NOMO-1 treated with dmso at 0.1 percent for 144 hours (cell line): ENCODE measurements around the gene SRRD.
A peak's percentile ranks its signal among the peaks of the same experiment; 100 is the strongest.
"Not testable (repeated sequence)": the region's sequence is repeated elsewhere in the genome, so short reads cannot be mapped to it uniquely, and the experiment has no call there.

Experiments used
- DNase-seq: peaks from one replicate; lab custom pipeline; 2025; ENCODE audit not compliant: unreplicated experiment; lab: John Stamatoyannopoulos, UW

The SRRD gene, protein sequence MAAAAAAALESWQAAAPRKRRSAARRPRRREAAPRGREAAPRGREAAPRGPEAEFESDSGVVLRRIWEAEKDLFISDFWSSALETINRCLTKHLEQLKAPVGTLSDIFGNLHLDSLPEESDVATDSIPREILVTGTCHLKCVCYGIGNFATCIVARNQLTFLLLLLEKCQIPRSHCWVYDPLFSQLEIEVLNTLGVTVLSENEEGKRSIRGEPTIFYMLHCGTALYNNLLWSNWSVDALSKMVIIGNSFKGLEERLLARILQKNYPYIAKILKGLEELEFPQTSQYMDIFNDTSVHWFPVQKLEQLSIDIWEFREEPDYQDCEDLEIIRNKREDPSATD

DNA sequence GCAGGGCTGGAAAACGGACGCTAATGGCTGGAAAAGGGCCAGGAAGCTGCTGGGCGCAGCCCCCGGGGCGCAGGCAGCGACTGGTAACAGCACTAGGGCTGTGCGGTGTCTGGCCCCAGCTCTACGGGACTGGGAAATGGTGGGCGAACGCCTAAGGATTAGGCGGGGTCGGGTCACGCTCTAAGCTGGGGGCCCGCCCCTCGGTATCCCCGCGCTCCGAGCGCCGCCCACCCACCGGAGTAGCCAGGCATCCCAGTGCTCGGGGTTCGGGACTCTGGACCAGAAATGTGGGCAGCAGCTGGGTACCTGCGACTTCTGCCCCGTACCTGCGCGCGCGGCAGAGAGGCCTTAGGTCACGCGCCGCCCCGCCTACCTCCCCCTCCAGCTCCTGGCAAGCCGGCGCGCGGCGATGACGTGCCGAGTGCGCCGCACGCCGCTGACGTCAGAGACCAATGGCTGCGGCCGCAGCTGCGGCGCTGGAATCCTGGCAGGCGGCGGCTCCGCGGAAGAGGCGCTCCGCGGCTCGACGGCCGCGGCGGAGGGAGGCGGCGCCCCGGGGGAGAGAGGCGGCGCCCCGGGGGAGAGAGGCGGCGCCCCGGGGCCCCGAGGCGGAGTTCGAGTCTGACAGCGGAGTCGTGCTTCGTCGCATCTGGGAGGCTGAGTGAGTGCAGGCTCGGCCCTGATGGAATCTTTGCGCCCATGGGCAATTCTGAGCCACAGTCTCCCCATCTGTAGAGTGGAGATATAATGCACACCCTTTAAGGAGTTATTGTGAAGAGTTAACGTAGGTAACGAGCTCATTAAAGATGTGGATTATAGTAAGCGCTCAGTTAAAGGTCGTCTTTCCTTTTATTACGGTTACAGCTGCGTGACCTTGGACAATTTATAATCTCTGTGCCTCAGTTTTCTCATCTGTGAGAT, at the start of gene SRRD, which contains the start of gene HPS4:
Gene SRRD, plus strand, starts transcription at position 439 of the 921 bp plus-strand sequence. Its CDS starts 14 bp downstream, at position 453.
Gene HPS4, minus strand, starts transcription at position 345 of the 921 bp plus-strand sequence. CDS start 2,021 bp downstream, outside the sequence.
- DNase-seq, result peak; percentile 71

DNA sequence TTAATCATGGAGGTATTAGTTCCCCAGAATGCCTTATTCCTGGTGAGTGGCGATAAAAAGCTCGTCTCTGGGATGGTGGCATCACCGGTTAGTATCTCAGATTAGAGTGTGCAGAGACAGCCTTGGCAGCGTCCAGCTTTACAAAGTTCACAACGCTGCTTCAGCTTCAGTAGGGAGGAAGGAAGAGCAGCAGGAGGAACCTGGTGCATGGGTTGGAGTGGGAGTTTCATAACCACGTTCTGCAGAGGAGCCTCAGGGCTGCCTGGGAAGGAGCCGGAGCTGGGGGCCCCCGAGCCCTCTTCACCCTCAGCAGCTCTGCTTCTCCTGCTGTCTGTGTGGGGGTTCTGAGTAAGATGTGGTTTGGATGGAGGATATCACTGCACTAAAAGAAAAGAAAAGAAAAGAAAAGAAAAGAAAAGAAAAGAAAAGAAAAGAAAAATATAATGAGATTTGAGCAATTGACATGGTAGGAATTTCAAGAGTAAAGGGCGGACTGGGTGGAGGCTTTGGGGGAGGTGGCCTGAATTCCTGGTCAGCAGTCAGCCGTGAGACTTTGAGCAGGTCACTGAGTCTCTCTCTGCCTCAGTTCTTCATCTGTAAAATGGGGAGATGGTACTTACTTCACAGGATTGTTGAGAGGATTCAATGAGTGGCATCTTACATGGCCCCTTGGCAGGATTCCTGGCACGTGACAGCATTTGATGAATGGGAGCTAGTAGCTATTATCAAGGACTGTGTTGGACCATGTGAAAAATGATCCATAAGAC, 48.2 kb upstream of the SRRD start:
- DNase-seq, result peak; percentile 43

DNA sequence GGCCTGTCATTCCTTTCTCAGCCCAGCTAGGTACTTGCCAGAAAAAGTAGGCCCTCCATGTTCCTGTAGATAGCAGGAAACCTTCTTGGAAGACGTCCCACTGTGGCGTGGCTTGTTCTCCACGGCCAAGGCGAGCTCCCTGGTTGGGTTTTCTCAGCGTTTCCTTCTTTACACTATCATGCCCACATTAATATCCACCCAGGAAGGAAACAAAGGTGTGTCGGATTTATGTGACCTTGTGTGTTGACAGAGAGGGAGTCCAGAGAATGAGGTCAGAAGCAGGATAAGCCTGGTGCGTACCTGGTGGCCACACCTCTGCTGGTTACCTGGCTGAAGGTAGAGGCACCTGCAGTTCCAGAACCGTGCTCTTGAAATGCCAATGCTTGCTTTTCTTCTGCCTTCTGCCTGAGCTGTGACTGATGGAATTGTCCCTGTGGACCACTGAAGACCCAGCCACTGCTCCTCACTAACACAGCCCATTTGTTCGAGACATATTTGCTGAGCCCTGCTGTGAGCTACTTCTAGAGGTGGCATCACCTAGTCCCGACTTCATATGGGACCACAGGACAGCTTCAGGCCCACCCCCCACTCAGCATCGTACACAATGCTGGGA, 46.7 kb upstream of the SRRD start:
- DNase-seq, result no peak

DNA sequence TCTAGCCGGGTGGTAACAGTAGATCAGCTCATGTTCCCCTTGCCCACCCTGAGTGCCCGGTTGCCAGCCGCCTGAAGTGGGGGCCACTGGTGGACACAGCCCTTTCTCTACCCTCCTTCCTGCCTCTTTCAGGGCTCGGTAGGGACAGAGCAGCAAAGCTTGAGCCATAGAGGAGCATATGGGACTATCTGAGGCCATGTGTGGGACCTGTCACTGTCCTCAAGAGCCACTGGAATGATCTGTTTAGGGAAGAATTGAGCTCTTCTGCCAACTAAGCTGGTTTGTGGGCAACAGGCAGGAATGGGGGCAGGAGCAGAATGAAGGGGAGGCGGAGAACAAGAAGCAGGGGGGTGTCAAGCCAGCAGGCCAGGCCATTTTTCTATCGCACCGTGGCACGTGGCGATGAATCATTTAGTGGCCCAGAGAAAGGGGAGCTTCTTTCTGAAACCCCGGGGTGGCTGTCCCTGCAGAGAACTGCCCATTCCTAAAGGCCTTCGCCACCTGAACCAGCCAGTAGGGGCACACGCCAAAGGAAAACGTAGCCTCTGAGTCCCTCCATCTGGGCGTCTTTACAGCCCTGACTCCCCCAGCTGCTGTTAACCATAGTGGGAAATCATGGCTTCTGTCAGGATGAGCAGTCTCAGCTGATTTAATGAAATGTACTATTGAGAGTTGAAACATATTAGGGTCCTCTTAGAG, 45.8 kb upstream of the SRRD start:
- no peak for DNase-seq

GRCh38 chr22:26438776-26439175, 44.9 kb upstream of the SRRD start:
- DNase-seq, result not testable (repeated sequence)

- DNase-seq, result no peak
Measured at GRCh38 chr22:26439559-26439958, 44.1 kb upstream of the SRRD start.

GRCh38 chr22:26442086-26442756, 41.5 kb upstream of the SRRD start:
- no peak for DNase-seq

GRCh38 chr22:26443901-26444690, 39.6 kb upstream of the SRRD start:
- no peak for DNase-seq

DNA sequence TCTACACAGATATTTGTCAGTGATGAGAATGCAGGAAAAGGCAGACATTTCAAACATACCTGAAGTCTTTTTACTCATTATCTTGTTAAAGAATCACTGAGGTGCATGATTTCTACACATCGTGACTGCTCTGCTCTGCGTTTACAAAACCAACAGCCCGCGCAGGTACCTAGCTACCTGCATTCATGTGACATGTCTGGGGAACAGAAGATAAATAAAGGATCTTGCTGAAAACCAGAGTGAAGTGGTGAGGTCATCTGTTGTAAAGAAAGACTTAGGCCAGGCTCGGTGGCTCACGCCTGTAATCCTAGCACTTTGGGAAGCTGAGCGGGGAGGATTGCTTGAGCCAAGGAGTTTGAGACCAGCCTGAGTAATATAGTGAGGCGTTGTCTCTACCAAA, 38.9 kb upstream of the SRRD start:
- no peak for DNase-seq

GRCh38 chr22:26445577-26446275, 38.0 kb upstream of the SRRD start:
- DNase-seq, result no peak

GRCh38 chr22:26446808-26447515, 36.7 kb upstream of the SRRD start:
- no peak for DNase-seq

- no peak for DNase-seq
Measured at GRCh38 chr22:26447584-26448329, 35.9 kb upstream of the SRRD start.

DNA sequence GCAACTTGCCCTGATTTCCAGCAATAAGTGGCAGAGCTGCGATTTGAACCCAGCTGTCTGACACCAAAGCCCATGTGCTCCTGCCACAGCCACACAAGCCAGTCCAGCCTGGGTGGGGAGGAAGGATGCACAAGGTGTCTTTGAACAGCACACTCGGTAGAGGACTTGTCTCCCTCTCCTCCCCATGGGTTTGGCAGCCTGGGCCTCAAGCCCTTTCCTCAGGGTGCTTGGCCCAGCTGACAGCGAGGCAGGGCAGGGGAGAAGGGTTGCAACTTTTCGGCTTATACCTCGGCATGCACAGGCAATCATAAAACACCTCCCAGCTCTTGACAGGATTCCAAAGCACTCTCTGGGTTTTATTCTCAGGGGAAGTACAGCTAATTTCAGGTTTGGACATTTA, 35.3 kb upstream of the SRRD start:
- no peak for DNase-seq

DNA sequence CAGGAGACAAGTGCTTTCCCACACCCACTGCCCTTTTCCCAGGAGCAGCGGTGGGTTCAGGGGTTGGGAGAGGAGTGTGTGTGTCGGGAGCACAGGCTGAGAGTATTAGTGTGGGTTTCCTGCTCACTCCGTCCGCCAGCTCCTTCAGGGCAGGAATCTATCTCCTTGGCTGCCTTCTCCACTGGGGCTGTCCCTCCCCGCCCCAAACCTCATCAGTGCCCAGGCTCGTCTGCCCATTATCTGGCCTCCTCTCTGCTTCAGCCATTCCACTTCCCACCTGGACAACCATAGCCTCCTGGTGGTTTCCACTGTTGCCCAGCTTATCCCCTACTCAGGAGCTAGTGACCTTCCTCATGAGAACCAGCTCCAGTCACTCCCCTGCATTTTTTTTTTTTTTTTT, 34.7 kb upstream of the SRRD start:
- DNase-seq, result no peak

DNA sequence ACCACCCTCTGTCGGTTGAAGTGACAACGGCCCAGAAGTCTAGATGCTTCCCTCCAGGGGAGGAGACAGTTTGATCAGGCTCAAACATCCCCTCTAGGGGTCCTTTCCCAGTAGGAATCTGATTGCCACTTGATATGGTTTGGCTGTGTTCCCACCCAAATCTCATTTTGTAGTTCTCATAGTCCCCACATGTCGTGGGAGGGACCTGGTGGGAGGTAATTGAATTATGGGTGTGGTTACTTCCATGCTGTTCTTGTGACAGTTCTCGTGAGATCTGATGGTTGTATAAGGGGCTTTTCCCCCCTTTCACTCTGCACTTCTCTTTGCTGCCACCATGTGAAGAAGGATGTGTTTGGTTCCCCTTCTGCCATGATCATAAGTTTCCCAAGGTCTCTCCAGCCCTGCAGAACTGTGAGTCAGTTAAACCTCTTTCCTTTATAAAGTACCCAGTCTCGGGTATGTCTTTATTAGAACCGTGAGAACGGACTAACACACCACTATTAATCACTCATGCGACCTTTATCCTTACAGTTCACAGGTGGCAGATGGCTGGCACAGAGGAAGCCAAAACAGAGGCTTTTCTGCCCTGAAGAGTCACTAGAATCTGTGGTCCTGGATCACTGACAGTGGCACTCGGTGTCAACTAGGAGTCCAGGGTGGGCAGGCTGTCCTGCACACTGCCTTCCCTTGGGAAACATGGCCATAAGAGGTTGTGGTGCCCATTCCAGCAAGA, 33.1 kb upstream of the SRRD start:
- no peak for DNase-seq
